ENCODE measurements around the gene NEUROD2. TPM values are rescaled to one million over a fixed set of nuclear protein-coding genes. Genes with fewer than 3 reads are reported as not detected.
A peak's percentile ranks its signal among the peaks of the same experiment; 100 is the strongest.

Gene NEUROD2
- total and polyA plus RNA-seq, 2 experiments from 2014 or later: not detected

DNA sequence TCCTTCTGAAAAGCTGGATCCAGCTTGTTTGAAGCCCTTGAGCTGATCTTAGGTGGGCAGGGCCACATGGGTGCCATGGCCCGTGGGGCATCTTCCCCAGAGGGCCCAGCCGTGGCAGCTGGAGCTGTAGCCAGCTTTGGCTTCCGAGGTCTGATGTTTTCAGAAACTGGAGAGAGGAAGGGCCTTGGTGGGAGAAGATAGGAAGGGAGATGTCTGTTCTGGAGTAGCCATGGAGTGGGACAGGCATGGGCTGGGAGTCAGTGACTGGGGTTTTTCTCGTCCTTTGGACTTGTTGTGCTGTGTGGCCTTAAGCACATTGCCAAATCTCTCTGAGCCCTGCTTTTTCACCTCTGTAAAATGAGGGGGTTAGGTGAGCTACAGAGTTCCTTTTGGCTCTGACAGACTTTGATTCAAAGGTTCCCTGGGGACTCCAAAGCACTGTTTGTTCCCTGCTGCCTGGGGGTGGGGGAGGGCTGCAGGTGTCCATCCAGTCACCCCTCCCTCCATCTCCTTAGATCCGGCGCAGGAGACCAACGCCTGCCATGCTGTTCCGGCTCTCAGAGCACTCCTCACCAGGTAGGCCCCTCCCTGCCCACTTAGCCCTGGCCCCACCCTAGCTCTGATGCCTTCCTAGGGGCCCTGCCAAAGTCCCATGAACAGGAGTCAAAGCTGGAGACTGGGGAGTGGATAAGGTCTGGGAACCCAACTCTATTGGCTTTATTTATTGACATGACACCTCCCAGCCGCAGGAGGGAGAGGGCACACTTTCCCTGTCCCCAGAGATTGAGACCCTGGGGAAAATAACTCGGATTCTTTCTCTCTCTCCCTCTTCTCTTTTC lies 21.2 kb upstream of the NEUROD2 start:
- no peak for ATAC-seq
- peaks cover 75% of the 10 kb centered on the region for H3K4me1 Mint-ChIP-seq
- peak overlapping the region; percentile 20; the same call in 1 of the 3 replicates for H3K4me3 Mint-ChIP-seq

More for the DNA sequence above, 21.2 kb upstream of the NEUROD2 start:
- no peak for DNase-seq (ENCODE audit: low spot score)
- Histone ChIP-seq H3K36me3 (ENCODE audit: insufficient read depth) (no peaks in the 10 kb centered on the region), H3K79me2 (replicated peaks; ENCODE audit: insufficient read depth) (no peaks in the 10 kb centered on the region), H3K4me1 (ENCODE audit: insufficient read depth) (peaks cover 50% of the 10 kb centered on the region), H3K27ac (ENCODE audit: low read depth) (no peak overlapping the region), H3F3A (replicated peaks; ENCODE audit: low read depth) (0 out of 2 replicates have a peak, but pooled peaks cover 10% of the 10 kb centered on the region), H4K20me1 (replicated peaks; ENCODE audit: insufficient read depth) (no peaks in the 10 kb centered on the region), H3K4me2 (peak overlapping the region; percentile 95), H2AFZ (no peak overlapping the region), H3K4me3 (peak overlapping the region; percentile 91; the same call in 1 of the 2 replicates), H3K9me2 (ENCODE audit: insufficient read depth) (no peaks in the 10 kb centered on the region), H3K27me3 (ENCODE audit: insufficient read depth) (peaks cover 54% of the 10 kb centered on the region)
- H3K27me3 Mint-ChIP-seq (ENCODE audit: insufficient read depth, low read depth, poor library complexity): peaks cover 57% of the 10 kb centered on the region
- no peak overlapping the region for H3K27ac Mint-ChIP-seq
- H3K36me3 Mint-ChIP-seq (ENCODE audit: low read depth): 0 out of 3 replicates have a peak, but pooled peaks cover 2% of the 10 kb centered on the region
- no peaks in the 10 kb centered on the region; the same call in 2 of the 3 replicates for H3K9me3 Mint-ChIP-seq
- TF ChIP-seq POLR2AphosphoS5 (IDR thresholded peaks at IDR 0.05; ENCODE audit: low read depth): no peak
- no peak for TF ChIP-seq EZH2 (IDR thresholded peaks at IDR 0.05; ENCODE audit: low read depth, unreplicated experiment)
- TF ChIP-seq ZNF331 (CRISPR knock-in tag; IDR thresholded peaks at IDR 0.05; ENCODE audit: low read depth): no peak
- TF ChIP-seq, protein P1, sequence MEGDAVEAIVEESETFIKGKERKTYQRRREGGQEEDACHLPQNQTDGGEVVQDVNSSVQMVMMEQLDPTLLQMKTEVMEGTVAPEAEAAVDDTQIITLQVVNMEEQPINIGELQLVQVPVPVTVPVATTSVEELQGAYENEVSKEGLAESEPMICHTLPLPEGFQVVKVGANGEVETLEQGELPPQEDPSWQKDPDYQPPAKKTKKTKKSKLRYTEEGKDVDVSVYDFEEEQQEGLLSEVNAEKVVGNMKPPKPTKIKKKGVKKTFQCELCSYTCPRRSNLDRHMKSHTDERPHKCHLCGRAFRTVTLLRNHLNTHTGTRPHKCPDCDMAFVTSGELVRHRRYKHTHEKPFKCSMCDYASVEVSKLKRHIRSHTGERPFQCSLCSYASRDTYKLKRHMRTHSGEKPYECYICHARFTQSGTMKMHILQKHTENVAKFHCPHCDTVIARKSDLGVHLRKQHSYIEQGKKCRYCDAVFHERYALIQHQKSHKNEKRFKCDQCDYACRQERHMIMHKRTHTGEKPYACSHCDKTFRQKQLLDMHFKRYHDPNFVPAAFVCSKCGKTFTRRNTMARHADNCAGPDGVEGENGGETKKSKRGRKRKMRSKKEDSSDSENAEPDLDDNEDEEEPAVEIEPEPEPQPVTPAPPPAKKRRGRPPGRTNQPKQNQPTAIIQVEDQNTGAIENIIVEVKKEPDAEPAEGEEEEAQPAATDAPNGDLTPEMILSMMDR (conservative IDR thresholded peaks at IDR 0.05; ENCODE audit: low read depth in 2 of 2): no peak
- TF ChIP-seq STAT1 (IDR thresholded peaks at IDR 0.05; ENCODE audit: unreplicated experiment): no peak
- TF ChIP-seq, protein P2, sequence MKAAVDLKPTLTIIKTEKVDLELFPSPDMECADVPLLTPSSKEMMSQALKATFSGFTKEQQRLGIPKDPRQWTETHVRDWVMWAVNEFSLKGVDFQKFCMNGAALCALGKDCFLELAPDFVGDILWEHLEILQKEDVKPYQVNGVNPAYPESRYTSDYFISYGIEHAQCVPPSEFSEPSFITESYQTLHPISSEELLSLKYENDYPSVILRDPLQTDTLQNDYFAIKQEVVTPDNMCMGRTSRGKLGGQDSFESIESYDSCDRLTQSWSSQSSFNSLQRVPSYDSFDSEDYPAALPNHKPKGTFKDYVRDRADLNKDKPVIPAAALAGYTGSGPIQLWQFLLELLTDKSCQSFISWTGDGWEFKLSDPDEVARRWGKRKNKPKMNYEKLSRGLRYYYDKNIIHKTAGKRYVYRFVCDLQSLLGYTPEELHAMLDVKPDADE (IDR thresholded peaks at IDR 0.05): no peak
- TF ChIP-seq ZNF114 (CRISPR knock-in tag; IDR thresholded peaks at IDR 0.05): no peak
- TF ChIP-seq, protein P3, sequence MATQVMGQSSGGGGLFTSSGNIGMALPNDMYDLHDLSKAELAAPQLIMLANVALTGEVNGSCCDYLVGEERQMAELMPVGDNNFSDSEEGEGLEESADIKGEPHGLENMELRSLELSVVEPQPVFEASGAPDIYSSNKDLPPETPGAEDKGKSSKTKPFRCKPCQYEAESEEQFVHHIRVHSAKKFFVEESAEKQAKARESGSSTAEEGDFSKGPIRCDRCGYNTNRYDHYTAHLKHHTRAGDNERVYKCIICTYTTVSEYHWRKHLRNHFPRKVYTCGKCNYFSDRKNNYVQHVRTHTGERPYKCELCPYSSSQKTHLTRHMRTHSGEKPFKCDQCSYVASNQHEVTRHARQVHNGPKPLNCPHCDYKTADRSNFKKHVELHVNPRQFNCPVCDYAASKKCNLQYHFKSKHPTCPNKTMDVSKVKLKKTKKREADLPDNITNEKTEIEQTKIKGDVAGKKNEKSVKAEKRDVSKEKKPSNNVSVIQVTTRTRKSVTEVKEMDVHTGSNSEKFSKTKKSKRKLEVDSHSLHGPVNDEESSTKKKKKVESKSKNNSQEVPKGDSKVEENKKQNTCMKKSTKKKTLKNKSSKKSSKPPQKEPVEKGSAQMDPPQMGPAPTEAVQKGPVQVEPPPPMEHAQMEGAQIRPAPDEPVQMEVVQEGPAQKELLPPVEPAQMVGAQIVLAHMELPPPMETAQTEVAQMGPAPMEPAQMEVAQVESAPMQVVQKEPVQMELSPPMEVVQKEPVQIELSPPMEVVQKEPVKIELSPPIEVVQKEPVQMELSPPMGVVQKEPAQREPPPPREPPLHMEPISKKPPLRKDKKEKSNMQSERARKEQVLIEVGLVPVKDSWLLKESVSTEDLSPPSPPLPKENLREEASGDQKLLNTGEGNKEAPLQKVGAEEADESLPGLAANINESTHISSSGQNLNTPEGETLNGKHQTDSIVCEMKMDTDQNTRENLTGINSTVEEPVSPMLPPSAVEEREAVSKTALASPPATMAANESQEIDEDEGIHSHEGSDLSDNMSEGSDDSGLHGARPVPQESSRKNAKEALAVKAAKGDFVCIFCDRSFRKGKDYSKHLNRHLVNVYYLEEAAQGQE (IDR thresholded peaks at IDR 0.05; ENCODE audit: unreplicated experiment): no peak
